ENCODE data around the gene FKBP15. TPM values are rescaled to one million over a fixed set of nuclear protein-coding genes. Genes with fewer than 3 reads are reported as not detected.
"Not testable (repeated sequence)": the region's sequence is repeated elsewhere in the genome, so short reads cannot be mapped to it uniquely, and the experiment has no call there.

FKBP15 gene
- total RNA-seq, 1 experiment from 2014 or later, result 14.2 TPM

- Histone ChIP-seq H3K4me3 (no peak overlapping the region), H3K27me3 (peaks cover 4% of the 10 kb centered on the region; the same call in 1 of the 2 replicates), H3K9me3 (no peaks in the 10 kb centered on the region), H3K36me3 (no peaks in the 10 kb centered on the region)
- no peak for DNase-seq
Observed at GRCh38 chr9:113148372-113148705, 72.7 kb downstream of the FKBP15 start.

DNA sequence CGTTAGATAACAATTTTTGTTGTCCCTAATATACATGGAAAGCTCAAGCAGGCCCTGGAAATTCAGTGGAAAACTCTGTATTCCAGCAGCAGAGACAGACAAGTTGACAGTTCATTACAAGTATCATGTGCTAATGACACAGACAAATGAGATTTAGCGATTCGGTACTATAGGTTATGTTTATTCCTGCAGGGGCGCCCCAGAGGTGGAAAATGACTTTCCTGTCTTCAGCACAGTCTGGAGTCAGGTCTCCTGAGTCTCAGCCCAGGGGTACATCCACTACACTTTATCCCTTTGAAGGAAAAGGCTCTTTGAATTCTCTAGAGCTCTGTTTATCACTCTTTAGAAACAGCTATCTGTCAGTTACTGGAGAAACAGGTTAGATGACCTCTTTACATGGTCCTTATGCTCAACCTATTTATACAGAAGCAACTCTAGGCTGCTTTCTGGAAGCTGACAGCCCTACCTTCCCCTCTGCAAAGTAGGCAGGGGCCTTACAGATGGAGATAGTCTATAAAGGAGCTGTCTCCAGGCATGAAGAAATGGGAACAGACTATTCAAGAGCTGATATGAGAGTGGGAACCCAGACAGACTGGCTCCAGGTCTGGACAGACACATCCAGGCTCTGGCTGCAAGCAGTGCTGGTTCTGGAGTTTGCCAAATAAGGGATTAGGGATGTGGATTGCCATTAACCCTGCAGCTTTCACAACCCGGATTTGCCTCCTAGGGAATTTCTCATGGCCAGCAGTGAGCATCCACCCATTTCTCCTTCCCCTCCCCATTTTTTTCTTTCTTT is 77.4 kb downstream of the FKBP15 start:
- Histone ChIP-seq H3K9me3 (no peaks in the 10 kb centered on the region), H3K36me3 (no peaks in the 10 kb centered on the region), H3K27me3 (peaks cover 7% of the 10 kb centered on the region; the same call in 1 of the 2 replicates), H3K4me3 (no peak overlapping the region)
- DNase-seq, result no peak

- not testable (repeated sequence) for H3K9me3 ChIP-seq, H3K27me3 ChIP-seq, DNase-seq, H3K4me3 ChIP-seq, H3K36me3 ChIP-seq
Observed at GRCh38 chr9:113140896-113141295, 80.2 kb downstream of the FKBP15 start.

DNA sequence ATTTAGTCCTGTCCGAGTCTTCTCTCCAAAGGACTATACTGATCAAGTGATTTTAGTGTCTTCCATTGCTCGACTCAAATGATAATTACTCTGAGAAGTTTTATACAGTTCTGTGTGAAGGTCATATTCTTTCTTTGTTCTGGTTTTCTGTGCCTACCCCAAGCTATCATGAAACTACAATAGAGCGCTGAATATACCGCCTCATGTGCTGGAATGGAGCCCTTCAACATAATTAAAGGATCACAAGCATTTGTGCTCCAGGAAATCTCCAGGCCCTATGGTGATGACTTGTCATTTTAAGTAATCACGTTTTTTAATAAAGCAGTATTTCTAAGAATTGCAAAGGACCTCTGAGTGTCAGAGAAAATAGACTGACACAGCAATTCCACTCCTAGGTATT is 81.1 kb downstream of the FKBP15 start:
- no peak for DNase-seq
- Histone ChIP-seq H3K9me3 (no peaks in the 10 kb centered on the region), H3K36me3 (no peaks in the 10 kb centered on the region), H3K4me3 (no peak overlapping the region), H3K27me3 (peaks cover 7% of the 10 kb centered on the region; the same call in 1 of the 2 replicates)

DNA sequence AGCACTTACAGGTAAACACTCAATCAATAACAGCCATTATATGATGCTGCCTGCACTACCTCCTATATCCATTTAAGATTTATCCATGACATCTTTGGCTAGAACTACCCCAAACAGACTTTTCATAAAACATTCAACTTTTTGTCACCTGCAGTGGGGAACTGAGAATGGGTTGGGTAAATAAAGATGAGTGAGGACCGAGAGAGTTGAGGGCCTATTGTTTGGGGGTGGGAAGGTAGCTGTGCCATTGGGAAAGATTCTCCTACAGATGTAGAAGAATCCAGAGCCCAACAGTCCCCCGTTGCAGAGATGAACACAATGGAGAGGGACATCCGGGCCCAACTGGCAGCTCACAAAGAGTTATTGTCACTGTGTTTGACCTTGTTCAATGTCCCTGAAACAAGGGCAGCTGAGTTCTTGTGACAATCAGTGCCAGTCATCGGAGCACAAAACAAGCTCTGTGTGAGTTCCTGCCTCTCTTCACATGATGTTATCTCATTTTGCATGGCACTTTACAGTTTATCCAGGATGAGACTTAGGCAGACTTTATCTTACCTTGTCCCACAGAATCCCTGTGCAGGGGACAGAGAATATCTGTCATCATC is 81.8 kb downstream of the FKBP15 start:
- H3K9me3 ChIP-seq, result no peaks in the 10 kb centered on the region
- no peak overlapping the region for H3K4me3 ChIP-seq
- H3K27me3 ChIP-seq, result peaks cover 7% of the 10 kb centered on the region; the same call in 1 of the 2 replicates
- no peak for DNase-seq
- H3K36me3 ChIP-seq, result no peaks in the 10 kb centered on the region

- H3K27me3 ChIP-seq, result peaks cover 5% of the 10 kb centered on the region; the same call in 1 of the 2 replicates
- no peak for DNase-seq
- H3K9me3 ChIP-seq, result no peaks in the 10 kb centered on the region
- H3K4me3 ChIP-seq, result no peak overlapping the region
- H3K36me3 ChIP-seq, result no peaks in the 10 kb centered on the region
Observed at GRCh38 chr9:113138760-113139159, 82.3 kb downstream of the FKBP15 start.

DNA sequence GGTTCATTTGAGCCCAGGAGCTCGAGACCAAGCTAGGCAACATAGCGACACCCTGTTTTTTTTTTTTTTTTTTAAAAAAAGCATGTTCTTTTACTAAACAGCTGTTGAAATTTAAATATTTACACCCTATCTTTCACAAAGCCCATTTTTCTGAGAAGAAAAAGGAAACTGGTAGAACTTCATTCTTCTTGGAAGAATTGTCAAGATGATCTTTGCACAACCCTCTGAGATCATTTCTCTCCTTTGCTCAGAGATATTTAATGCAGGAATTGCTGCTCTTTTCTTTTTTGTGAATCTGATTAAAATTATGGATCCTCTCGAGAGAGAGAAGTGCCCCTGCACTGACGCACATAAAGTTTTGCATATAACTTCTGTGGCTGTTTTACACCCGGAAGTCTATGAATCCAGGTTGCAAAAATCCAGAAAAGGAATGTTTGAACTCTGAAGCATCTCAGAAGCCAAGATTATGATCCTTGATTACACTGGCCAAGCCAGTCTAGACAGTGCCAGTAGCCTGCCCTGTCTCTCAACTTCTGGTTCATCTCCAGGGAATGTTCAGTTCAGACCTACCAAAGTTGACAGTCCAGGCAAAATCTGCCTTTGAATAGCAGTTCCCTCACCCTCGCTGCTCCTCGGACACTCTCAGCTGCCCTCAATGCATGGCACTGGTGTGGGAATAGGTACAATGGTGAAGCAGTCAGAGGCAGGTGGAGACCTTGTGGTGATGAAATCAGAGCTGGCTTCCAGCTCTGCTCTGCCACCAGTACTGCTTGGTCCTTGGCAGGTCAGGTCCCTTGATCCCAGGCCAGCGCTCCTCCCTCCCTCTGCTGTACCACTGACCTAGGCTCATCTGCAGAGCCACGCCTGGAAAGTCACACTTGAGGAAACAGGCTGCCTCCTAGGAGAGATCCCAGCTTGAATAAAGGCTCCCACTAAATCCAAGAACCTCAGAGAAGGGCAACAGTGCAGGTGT is 83.6 kb downstream of the FKBP15 start:
- no peaks in the 10 kb centered on the region for H3K36me3 ChIP-seq
- H3K9me3 ChIP-seq, result no peaks in the 10 kb centered on the region
- no peak overlapping the region for H3K4me3 ChIP-seq
- 0 out of 2 replicates have a peak, but pooled peaks cover 3% of the 10 kb centered on the region for H3K27me3 ChIP-seq
- no peak for DNase-seq

DNA sequence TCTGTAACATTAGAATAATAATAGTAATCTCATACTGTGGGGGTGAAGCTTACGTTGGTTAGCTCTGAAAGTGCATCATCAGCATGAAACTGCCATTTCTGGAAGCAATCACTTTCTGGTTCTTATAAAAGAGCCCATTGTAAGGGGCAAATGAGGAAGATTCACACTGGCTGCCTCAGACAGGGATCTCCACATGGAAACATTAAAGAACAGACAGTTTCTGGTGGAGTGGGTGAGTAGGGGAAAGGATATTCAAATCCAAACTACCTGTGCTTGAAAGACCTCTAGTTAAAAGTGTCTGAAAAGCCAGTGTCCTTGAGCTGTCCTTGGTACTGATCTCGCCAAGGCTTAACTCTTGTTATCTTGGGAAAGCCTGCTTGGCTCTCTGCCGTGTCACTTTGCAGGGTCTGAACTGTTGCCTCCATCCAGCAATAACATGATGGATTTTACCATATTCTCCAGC is 89.4 kb downstream of the FKBP15 start:
- no peaks in the 10 kb centered on the region for H3K36me3 ChIP-seq
- H3K27me3 ChIP-seq, result 0 out of 2 replicates have a peak, but pooled peaks cover 6% of the 10 kb centered on the region
- no peak overlapping the region for H3K4me3 ChIP-seq
- no peak for DNase-seq
- H3K9me3 ChIP-seq, result no peaks in the 10 kb centered on the region

DNA sequence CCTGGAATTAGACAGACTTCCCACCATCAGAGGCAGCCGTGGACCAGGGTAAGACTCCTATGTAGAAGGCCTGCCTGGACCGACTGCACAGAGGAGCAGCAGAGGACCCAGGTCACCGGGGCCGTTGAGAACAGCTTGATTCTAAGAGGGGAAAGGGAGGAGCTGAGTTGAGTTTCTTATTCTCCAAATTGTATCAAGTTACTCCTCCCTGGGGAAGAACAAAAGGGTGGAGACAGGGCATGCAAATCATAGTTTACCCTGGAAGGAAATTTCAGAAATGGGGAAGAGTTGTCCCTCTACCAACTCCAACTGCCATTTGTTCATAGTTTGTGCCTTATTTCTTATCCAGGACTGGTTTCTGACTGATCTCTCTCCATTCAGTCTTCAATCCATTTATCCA is 91.2 kb downstream of the FKBP15 start:
- Histone ChIP-seq H3K27me3 (0 out of 2 replicates have a peak, but pooled peaks cover 6% of the 10 kb centered on the region), H3K36me3 (no peaks in the 10 kb centered on the region), H3K4me3 (no peak overlapping the region), H3K9me3 (no peaks in the 10 kb centered on the region)
- no peak for DNase-seq

DNA sequence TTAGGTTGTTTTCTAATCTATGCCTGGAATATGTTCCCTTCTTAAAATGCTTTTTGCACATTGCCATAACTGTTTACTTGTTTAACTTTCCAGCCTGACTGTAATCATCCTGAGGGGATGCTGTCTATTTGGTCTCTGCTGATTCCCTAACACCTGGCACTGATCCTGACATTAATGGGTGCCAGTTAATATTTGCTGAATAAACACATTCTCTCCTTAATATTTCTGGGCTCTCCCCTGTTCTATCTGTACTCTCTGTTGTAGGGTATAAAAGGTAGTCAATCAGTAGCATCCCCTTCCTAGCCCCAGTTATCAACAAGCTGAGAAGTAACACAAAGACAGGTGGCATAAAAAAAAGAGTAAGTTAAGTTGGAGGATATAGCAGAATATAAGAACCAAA is 91.6 kb downstream of the FKBP15 start:
- Histone ChIP-seq H3K27me3 (0 out of 2 replicates have a peak, but pooled peaks cover 6% of the 10 kb centered on the region), H3K4me3 (no peak overlapping the region), H3K9me3 (no peaks in the 10 kb centered on the region), H3K36me3 (no peaks in the 10 kb centered on the region)
- no peak for DNase-seq

GRCh38 chr9:113125386-113126035 is 95.6 kb downstream of the FKBP15 start:
- no peak for DNase-seq
- 0 out of 2 replicates have a peak, but pooled peaks cover 6% of the 10 kb centered on the region for H3K27me3 ChIP-seq

GRCh38 chr9:113118829-113119228 is 102.2 kb downstream of the FKBP15 start:
- not testable (repeated sequence) for DNase-seq, H3K4me3 ChIP-seq, H3K36me3 ChIP-seq, H3K27me3 ChIP-seq, H3K9me3 ChIP-seq

More at GRCh38 chr9:113125386-113126035, 95.6 kb downstream of the FKBP15 start:
- Histone ChIP-seq H3K4me3 (no peak overlapping the region), H3K9me3 (no peaks in the 10 kb centered on the region), H3K36me3 (no peaks in the 10 kb centered on the region)

Other genes starting within 250 kb of the FKBP15 start
- 0.13 TPM in 1 of 2 replicates, not detected in the other for gene ZNF883, start 209.1 kb downstream of the FKBP15 start, total RNA-seq (2014; rRNA removed; shearing (Covaris generic); ENCODE audit: low replicate concordance)
- 0.62 and 2.2 TPM in 2 replicates for gene ZFP37, start 164.6 kb downstream of the FKBP15 start, total RNA-seq (2014; rRNA removed; shearing (Covaris generic); ENCODE audit: low replicate concordance)
- 3.1 and 7.6 TPM in 2 replicates for gene SLC31A2, start 70.3 kb downstream of the FKBP15 start, total RNA-seq (2014; rRNA removed; shearing (Covaris generic); ENCODE audit: low replicate concordance)
- gene SLC31A1, start 267 bp upstream of the FKBP15 start, total RNA-seq (2014; rRNA removed; shearing (Covaris generic); ENCODE audit: low replicate concordance), result 13.9 and 14.7 TPM in 2 replicates
- 38.9 and 67.6 TPM in 2 replicates for gene CDC26, start 54.3 kb upstream of the FKBP15 start, total RNA-seq (2014; rRNA removed; shearing (Covaris generic); ENCODE audit: low replicate concordance)
- 42.0 and 58.9 TPM in 2 replicates for gene PRPF4, start 54.4 kb upstream of the FKBP15 start, total RNA-seq (2014; rRNA removed; shearing (Covaris generic); ENCODE audit: low replicate concordance)
- gene RNF183, start 82.1 kb upstream of the FKBP15 start, total RNA-seq (2014; rRNA removed; shearing (Covaris generic); ENCODE audit: low replicate concordance), result not detected in 2 replicates
- 1.6 and 2.5 TPM in 2 replicates for gene WDR31, start 119.0 kb upstream of the FKBP15 start, total RNA-seq (2014; rRNA removed; shearing (Covaris generic); ENCODE audit: low replicate concordance)
- not detected in 2 replicates for gene BSPRY, start 128.3 kb upstream of the FKBP15 start, total RNA-seq (2014; rRNA removed; shearing (Covaris generic); ENCODE audit: low replicate concordance)
- gene HDHD3, start 155.7 kb upstream of the FKBP15 start, total RNA-seq (2014; rRNA removed; shearing (Covaris generic); ENCODE audit: low replicate concordance), result 7.6 and 11.5 TPM in 2 replicates
- gene ALAD, start 180.0 kb upstream of the FKBP15 start, total RNA-seq (2014; rRNA removed; shearing (Covaris generic); ENCODE audit: low replicate concordance), result 14.8 and 17.0 TPM in 2 replicates
- gene POLE3, start 189.4 kb upstream of the FKBP15 start, total RNA-seq (2014; rRNA removed; shearing (Covaris generic); ENCODE audit: low replicate concordance), result 81.1 and 97.9 TPM in 2 replicates
- gene C9orf43, start 189.5 kb upstream of the FKBP15 start, total RNA-seq (2014; rRNA removed; shearing (Covaris generic); ENCODE audit: low replicate concordance), result 0.33 TPM in 1 of 2 replicates, not detected in the other
- gene RGS3, start 242.4 kb upstream of the FKBP15 start, total RNA-seq (2014; rRNA removed; shearing (Covaris generic); ENCODE audit: low replicate concordance), result 96.9 and 148 TPM in 2 replicates